ENCODE measurements around the gene MFSD12.
A peak's percentile ranks its signal among the peaks of the same experiment; 100 is the strongest.

The MFSD12 gene

DNA sequence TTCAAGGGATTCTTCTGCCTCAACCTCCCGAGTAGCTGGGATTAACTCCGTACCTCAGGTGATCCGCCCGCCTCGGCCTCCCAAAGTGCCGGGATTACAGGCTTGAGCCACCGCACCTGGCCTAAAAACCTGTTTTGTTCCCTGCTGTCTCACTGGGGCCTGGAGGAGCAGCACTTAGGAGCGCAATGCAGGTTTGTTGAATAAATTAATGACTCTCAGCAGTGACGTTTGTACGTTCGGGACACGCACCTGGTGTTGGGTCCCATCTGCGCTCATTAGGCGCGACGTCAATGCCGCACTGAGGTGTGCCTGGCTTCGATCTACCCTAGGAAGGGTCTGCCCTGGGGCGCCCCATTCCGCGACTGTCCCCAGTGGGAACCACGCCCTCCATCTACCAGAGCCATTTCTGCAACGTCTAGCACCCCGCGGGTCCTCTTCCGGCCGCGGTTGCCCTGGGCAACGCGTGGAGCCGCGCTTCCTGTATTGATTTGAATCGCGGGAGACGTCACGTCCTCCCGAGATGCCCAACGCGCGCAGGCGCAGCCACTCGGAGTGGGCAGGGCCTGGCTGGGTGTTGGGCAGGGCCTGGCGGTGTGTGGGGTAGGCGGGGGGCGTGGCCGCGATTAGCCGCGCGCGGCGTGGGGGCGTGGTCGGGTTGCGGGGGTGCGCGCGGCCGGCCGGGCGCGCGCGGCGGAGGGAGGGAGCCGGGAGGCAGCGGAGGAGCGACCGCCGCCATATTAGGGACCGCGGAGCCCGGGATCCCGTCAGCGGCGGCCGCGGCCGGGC lies 51.6 kb downstream of the MFSD12 start, which contains the start of gene FZR1:
FZR1 (plus strand) TSS at position 714 of the 786 bp plus-strand sequence. CDS start 16,679 bp downstream, outside the sequence.
- DNase-seq, result peak; percentile 97

DNA sequence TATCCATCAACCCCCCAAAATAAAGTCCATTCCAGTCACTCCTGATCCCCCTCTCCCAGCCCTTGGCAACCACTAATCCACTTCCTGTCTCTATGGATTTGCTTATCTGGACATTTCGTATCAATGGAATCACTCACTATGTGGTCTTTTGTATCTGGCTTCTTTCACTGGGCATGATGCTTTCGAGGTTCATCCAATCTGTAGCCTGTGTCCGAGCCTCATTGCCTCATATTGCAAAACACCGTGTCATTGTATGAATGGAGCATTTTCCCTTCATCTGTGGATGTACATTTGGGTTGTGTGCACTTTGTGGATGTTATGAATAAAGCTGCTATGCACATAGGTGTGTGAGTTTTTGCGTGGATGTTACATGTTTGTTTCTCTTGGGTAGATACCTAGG lies 52.7 kb downstream of the MFSD12 start:
- no peak for DNase-seq

DNA sequence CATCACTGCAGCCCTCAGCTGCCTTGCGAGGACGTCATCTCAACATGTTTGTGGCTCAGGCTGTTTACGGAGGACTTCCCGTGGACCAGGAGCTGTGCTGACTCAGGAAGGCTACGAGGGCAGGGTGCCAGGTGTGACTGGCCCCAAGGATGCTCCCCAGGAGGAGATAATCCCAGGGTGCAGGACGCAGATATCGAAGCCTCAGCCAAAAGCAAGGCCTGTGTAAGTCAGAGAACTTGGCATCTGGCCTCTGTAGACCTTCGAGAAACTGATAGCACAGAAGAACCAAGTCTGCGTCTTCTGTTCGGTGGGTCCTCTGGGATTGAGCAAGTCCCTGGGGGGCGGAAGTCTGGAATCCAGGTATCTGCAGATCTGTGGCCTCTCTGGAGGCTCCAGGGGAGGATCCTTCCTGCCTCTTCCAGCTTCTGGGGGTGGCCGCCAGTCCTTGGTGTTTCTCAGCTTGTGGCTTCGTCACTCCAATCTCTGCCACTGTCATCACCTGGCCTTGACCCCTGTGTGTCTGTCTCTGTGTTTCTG lies 54.3 kb downstream of the MFSD12 start:
- no peak for DNase-seq

DNA sequence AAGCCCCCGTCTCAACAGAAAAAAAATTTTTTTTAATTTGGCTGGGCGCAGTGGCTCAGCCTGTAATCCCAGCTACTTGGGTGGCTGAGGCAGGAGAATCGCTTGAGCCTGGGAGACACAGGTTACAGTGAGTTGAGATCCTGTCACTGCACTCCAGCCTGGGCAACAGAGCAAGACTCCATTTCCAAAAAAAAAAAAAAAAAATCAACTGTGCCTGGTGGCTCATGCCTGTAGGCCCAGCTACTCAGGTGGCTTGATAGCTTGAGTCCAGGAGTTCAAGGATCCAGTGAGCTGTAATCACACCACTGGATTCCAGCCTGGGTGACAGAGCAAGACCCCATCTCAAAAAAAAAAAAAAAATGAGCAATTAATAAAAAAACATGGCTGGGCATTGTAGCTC lies 55.6 kb downstream of the MFSD12 start:
- no peak for DNase-seq

DNA sequence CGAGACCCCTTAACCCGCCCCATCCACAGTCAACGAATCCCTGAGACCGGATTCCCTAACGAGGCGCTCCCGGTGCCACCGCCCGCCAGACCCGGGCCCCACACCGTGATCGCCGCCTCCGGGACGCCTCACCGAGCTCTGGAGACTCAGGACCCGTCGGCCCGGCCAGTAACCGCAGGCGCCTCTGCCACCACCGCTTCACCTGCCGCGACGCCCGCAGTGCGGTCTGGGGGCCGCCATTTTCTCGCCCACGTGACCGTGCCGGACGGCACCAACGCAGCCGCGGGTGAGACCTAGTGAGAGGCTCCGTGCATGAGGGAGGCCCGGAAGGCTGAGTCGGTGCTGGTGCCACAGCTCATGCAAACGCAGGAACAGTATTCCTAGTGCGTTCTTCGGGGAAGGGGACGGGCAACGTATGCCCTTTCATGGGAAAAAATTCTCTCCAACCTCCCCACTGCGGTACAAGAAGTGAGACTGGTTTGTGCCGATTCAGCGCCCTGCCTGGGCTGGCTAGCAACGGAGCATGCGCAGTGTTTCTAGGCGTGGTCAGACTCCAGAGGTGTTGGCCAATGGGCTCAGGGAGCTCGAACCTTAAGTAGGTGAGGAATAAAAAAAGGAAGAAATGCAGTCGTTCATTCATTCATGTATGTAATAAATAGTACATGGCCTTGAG lies 56.8 kb downstream of the MFSD12 start, which contains the start of gene DOHH:
DOHH (minus strand) TSS at position 246 of the 673 bp plus-strand sequence. CDS start 3,860 bp downstream, outside the sequence.
- DNase-seq, result peak; percentile 98

DNA sequence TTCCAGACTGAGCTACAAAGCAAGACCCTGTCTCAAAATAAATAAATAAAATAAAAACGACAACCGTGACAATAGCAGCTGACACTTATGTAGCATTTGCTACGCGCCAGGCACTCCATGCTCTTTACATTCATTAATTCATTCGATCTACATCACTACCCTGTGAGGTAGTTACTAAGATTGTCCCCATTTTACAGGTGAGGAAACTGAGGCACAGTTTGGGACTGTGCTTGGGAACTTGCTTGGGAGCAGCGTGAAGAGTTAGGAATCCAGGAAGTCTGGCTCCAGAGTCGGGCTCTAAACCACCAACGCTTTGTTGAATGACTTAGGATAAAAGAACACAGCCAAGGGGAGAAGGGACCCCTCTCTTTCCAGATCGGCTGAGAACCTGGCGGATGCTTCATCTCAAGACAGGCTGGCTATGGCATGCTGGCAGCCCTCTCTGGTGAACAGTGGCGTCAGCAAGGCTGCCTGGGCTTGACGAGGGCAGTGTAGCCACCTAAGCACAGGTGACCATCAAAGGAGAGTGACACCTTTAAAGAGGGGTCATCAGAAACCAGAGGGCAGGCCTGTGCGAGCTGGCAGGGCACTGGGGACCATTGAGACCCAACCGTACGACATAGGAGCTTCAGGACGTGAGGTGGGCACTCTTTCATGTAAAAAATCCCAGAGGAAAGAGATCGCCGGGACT lies 57.5 kb downstream of the MFSD12 start:
- DNase-seq, result no peak

DNA sequence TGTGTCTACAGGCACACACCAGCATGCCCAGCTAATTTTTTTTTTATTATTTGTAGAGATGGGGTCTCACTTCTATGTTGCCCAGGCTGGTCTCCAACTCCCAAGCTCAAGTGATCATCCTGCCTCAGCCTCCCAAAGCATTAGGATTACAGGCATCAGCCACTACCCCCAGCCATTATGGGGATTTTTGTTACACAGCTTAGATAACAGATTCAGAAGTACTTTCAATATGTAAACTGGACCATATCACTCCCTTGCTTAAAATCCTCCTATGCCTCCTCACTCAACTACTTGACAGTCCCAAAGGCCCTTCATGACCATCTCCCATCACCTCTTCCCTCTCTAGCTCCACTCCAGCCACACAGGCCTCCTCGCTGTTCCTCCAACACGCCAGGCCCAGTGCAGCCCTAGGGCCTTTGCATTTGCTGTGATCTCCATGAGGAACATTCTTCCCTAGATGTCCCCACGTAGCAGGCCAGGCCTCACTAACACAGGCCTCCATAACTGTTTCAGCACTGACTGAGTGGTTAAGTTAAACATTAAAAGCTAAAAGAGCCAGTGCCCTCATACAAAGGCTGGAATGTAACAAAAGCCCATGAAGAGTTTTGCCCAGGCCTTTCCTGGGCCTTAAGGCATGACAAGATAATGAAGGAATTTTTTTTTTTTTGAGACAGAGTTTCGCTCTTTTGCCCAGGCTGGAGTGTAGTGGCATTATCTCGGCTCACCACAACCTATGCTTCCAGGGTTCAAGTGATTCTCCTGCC lies 59.4 kb downstream of the MFSD12 start:
- DNase-seq, result no peak

DNA sequence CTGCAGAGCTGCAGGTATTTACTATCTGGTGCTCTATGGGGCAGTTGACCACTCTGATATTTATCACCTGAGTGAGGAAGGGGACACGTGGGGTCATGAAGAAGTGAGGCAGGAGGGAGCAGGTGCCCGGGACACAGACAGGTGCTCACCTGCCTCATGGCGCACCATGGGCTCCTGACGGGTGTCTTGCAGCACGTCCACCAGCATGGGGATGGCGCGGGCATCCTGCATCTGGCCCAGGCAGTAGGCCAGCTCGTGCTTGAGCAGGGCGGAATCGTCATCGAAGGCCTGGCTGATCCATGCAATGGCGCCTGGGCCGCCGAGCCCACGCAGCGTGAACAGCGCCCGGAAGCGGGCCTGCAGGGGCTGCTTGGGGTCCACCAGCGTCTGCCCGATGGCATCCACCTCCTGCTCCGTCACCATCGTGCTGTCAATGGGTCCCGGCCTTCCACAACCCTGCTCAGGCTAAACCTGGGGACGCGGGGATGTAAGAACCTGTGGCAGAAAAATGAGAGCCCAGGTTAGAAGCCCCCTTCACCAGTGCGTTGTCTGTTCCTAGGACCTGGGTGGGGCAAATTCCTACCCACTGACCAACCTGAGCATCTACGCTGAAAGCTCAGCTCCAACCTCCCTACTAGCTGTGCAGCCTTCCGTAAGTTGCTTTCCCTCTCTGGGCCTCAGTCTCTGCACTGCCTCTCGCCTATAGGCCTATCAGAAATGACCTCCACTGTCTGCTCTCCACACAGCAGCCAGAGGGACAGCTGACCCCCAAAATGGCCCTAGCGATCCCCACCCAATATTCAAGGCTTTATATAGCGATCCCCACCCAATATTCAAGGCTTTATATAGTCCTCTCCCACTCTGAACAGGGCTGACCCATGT lies 60.8 kb downstream of the MFSD12 start:
- no peak for DNase-seq

DNA sequence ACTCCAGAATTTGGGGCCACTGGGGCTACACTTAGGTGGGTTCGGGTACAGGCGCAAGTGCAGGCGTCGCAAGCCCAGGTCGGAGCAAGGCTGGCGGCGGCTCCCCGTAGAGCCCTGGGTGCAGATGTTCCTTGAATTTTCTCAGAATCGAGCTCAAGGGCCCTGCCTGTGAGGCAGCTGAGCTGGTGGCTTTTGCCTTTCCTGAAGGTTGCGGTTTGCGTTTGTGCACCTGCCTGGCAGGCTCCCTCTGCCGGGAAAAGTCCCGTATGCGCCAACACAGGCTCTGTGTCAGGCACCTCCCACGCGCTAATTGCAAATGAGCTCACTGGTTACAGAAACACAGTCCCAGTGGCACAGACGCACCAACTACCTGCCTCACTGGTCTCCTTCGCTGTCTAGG lies 62.8 kb downstream of the MFSD12 start:
- no peak for DNase-seq

Measured in retina (tissue), 1 donor.